HepG2 (cell line): Measurements from ENCODE around the gene KCNAB2.

Experiments
- AFF4 ChIP-seq: sonication (generic); formaldehyde crosslinking; IDR thresholded peaks from 2 replicates; pipeline ENCODE4 v1.4.0; 2020; ENCODE audit warnings: missing genetic modification reagents
- CTCF ChIP-seq: sonication (generic); formaldehyde crosslinking; IDR thresholded peaks from 2 replicates; pipeline ENCODE4 v1.5.0; 2020; ENCODE audit warnings: mild to moderate bottlenecking, missing genetic modification reagents, moderate library complexity
- DDIT3 ChIP-seq: sonication (generic); formaldehyde crosslinking; IDR thresholded peaks from 2 replicates; pipeline ENCODE4 v1.4.0; 2020; ENCODE audit warnings: mild to moderate bottlenecking, missing genetic modification reagents
- IRF2 ChIP-seq: IDR thresholded peaks from 2 replicates; pipeline ENCODE4 v1.6.1; 2018; ENCODE audit warnings: missing genetic modification reagents, missing compliant biosample characterization
- POLR2AphosphoS5 ChIP-seq: IDR thresholded peaks from 2 replicates; pipeline ENCODE4 v1.6.1; 2012; ENCODE audit warnings: low read depth, low read length
- REST ChIP-seq, 2 experiments: IDR thresholded peaks; 2 replicates each; pipeline ENCODE4 v1.6.1; 2011 to 2012; ENCODE audit warnings: low read length in 2 of 2, borderline replicate concordance in 1 of 2, low read depth in 1 of 2, mild to moderate bottlenecking in 1 of 2, moderate library complexity in 1 of 2
- RFX5 ChIP-seq: IDR thresholded peaks from 2 replicates; pipeline ENCODE4 v1.6.1; 2011; ENCODE audit warnings: low read depth, low read length, improper control_type of control experiment
- SMAD1 ChIP-seq: sonication (generic); formaldehyde crosslinking; IDR thresholded peaks from 2 replicates; pipeline ENCODE4 v1.4.0; 2020; ENCODE audit warnings: missing genetic modification reagents, low read depth, mild to moderate bottlenecking, borderline replicate concordance
- SNAPC2 ChIP-seq: sonication (generic); formaldehyde crosslinking; IDR thresholded peaks from 2 replicates; pipeline ENCODE4 v1.8.1; 2022; ENCODE audit warnings: mild to moderate bottlenecking, missing genetic modification reagents
- TCF7L2 ChIP-seq: IDR thresholded peaks from 2 replicates; pipeline ENCODE4 v1.6.1; 2011; ENCODE audit warnings: mild to moderate bottlenecking, low read depth, low read length, moderate library complexity
- ZNF256 ChIP-seq: sonication (generic); formaldehyde crosslinking; conservative IDR thresholded peaks from 2 replicates; pipeline ENCODE4 v1.4.0; 2020; ENCODE audit warnings: missing genetic modification reagents
- ZNF318 ChIP-seq: sonication (generic); formaldehyde crosslinking; IDR thresholded peaks from 2 replicates; pipeline ENCODE4 v1.4.0; 2020; ENCODE audit warnings: mild to moderate bottlenecking, missing genetic modification reagents
- ZNF558 ChIP-seq: sonication (generic); formaldehyde crosslinking; IDR thresholded peaks from 2 replicates; pipeline ENCODE4 v1.9.0; 2022; ENCODE audit warnings: mild to moderate bottlenecking, missing genetic modification reagents, borderline replicate concordance

- no peak for TF ChIP-seq SMAD1 (CRISPR knock-in tag)
- TF ChIP-seq ZNF558 = no peak
- TF ChIP-seq ZNF318 (CRISPR knock-in tag) = no peak
- no peak for TF ChIP-seq SNAPC2 (CRISPR knock-in tag)
- TF ChIP-seq ZNF256 = no peak
- no peak for TF ChIP-seq POLR2AphosphoS5
- TF ChIP-seq TCF7L2 = no peak
- TF ChIP-seq DDIT3 (CRISPR knock-in tag) = no peak
- TF ChIP-seq RFX5 = no peak
- TF ChIP-seq REST (IDR thresholded peaks at IDR 0.05; ENCODE audit: borderline replicate concordance in 1 of 2, low read depth in 1 of 2, low read length in 2 of 2) = no peak
- no peak for TF ChIP-seq CTCF (CRISPR knock-in tag)
- no peak for TF ChIP-seq AFF4 (CRISPR knock-in tag)
- TF ChIP-seq IRF2 (CRISPR knock-in tag) = no peak
Measured at GRCh38 chr1:6133146-6133895, 87.6 kb downstream of the KCNAB2 start.
